ENCODE measurements around the gene UBAP2. TPM values are rescaled to one million over a fixed set of nuclear protein-coding genes. Genes with fewer than 3 reads are reported as not detected.
A peak's percentile ranks its signal among the peaks of the same experiment; 100 is the strongest.

The UBAP2 gene
- total RNA-seq, 2 experiments from 2014 or later: 24.7 to 26.5 TPM

- H3K27me3 Mint-ChIP-seq: no peaks in the 10 kb centered on the region
- H3K4me1 Mint-ChIP-seq (ENCODE audit: low read depth): peaks cover 35% of the 10 kb centered on the region
- H3K27ac ChIP-seq (ENCODE audit: low read depth in 1 of 2, low read length in 2 of 2): no peak overlapping the region
- no peak overlapping the region for H3K4me3 Mint-ChIP-seq
- peaks cover 35% of the 10 kb centered on the region for H3K36me3 Mint-ChIP-seq (ENCODE audit: low read depth)
- DNase-seq: no peak
- ChIA-PET CTCF (no interaction called here), POLR2A (no interaction called here)
- no peaks in the 10 kb centered on the region for H3K9me3 ChIP-seq (ENCODE audit: control insufficient read depth in 1 of 2, insufficient read depth in 1 of 2, low read length in 2 of 2)
- TF ChIP-seq CTCF (IDR thresholded peaks at IDR 0.05): no peak
- peaks cover 5% of the 10 kb centered on the region for H3K4me1 ChIP-seq (ENCODE audit: insufficient read depth, low read length)
- ATAC-seq (ENCODE audit: poor library complexity): no peak
- H3K4me3 ChIP-seq (ENCODE audit: low read length): no peak overlapping the region
- no peaks in the 10 kb centered on the region for H3K27me3 ChIP-seq (ENCODE audit: control insufficient read depth in 1 of 2, insufficient read depth in 2 of 2, low read length in 2 of 2)
- H3K36me3 ChIP-seq (ENCODE audit: insufficient read depth, low read length): peaks cover 18% of the 10 kb centered on the region
- peak overlapping the region; percentile 77 for H3K27ac Mint-ChIP-seq
- H3K9me3 Mint-ChIP-seq: no peaks in the 10 kb centered on the region
- intact Hi-C loops (cut with DNase I, micrococcal nuclease): no loop called here
Measured at GRCh38 chr9:33885948-33886347, 162.7 kb downstream of the UBAP2 start.

GRCh38 chr9:33884856-33885701 is 163.6 kb downstream of the UBAP2 start:
- Mint-ChIP-seq H3K36me3 (ENCODE audit: low read depth) (peaks cover 28% of the 10 kb centered on the region), H3K27ac (peak overlapping the region; percentile 77), H3K9me3 (no peaks in the 10 kb centered on the region), H3K4me3 (no peak overlapping the region), H3K4me1 (ENCODE audit: low read depth) (peaks cover 44% of the 10 kb centered on the region), H3K27me3 (no peaks in the 10 kb centered on the region)
- intact Hi-C loops (cut with DNase I, micrococcal nuclease): no loop called here
- POLR2A ChIA-PET: interaction anchor here (0.7 to 1.0 kb wide), 2 partner anchors 9 to 26 kb away, joined by 4 read pairs; no protein-coding TSS in a partner anchor
- Histone ChIP-seq H3K27ac (ENCODE audit: low read depth in 1 of 2, low read length in 2 of 2) (no peak overlapping the region), H3K9me3 (ENCODE audit: control insufficient read depth in 1 of 2, insufficient read depth in 1 of 2, low read length in 2 of 2) (no peaks in the 10 kb centered on the region), H3K4me3 (ENCODE audit: low read length) (no peak overlapping the region), H3K27me3 (ENCODE audit: control insufficient read depth in 1 of 2, insufficient read depth in 2 of 2, low read length in 2 of 2) (no peaks in the 10 kb centered on the region), H3K4me1 (ENCODE audit: insufficient read depth, low read length) (peaks cover 8% of the 10 kb centered on the region), H3K36me3 (ENCODE audit: insufficient read depth, low read length) (peaks cover 16% of the 10 kb centered on the region)
- CTCF ChIA-PET: interaction anchor here (1.4 kb wide), 1 partner anchor 72 kb away, joined by 4 read pairs; no protein-coding TSS in a partner anchor
- DNase-seq (no peak), ATAC-seq (ENCODE audit: poor library complexity) (no peak)
- no peak for TF ChIP-seq CTCF (IDR thresholded peaks at IDR 0.05)

- no peak for TF ChIP-seq CTCF (IDR thresholded peaks at IDR 0.05)
- H3K27ac Mint-ChIP-seq: peak overlapping the region; percentile 35
- H3K27me3 ChIP-seq (ENCODE audit: control insufficient read depth in 1 of 2, insufficient read depth in 2 of 2, low read length in 2 of 2): no peaks in the 10 kb centered on the region
- intact Hi-C loops (cut with DNase I, micrococcal nuclease): no loop called here
- no peaks in the 10 kb centered on the region for H3K9me3 Mint-ChIP-seq
- peaks cover 19% of the 10 kb centered on the region for H3K4me1 ChIP-seq (ENCODE audit: insufficient read depth, low read length)
- DNase-seq (no peak), ATAC-seq (ENCODE audit: poor library complexity) (no peak)
- H3K9me3 ChIP-seq (ENCODE audit: control insufficient read depth in 1 of 2, insufficient read depth in 1 of 2, low read length in 2 of 2): no peaks in the 10 kb centered on the region
- no peak overlapping the region for H3K4me3 Mint-ChIP-seq
- POLR2A ChIA-PET: no interaction called here
- H3K36me3 Mint-ChIP-seq (ENCODE audit: low read depth): peaks cover 2% of the 10 kb centered on the region
- CTCF ChIA-PET: interaction anchor here (1.0 kb wide), 1 partner anchor 68 kb away, joined by 3 read pairs; no protein-coding TSS in a partner anchor
- H3K27ac ChIP-seq (ENCODE audit: low read depth in 1 of 2, low read length in 2 of 2): no peak overlapping the region
- H3K4me1 Mint-ChIP-seq (ENCODE audit: low read depth): peaks cover 64% of the 10 kb centered on the region
- H3K27me3 Mint-ChIP-seq: no peaks in the 10 kb centered on the region
- peaks cover 2% of the 10 kb centered on the region for H3K36me3 ChIP-seq (ENCODE audit: insufficient read depth, low read length)
- no peak overlapping the region for H3K4me3 ChIP-seq (ENCODE audit: low read length)
Measured at GRCh38 chr9:33881635-33882034, 167.1 kb downstream of the UBAP2 start.
